NT2/D1 (cell line): Measurements from ENCODE around the gene PPP5C.
"Not testable (repeated sequence)": the region's sequence is repeated elsewhere in the genome, so short reads cannot be mapped to it uniquely, and the experiment has no call there.

ENCODE experiments used
- DNase-seq: peaks from one replicate; pipeline ENCODE4 v3.0.0-alpha.2; 2011; ENCODE audit warnings: low read depth, low spot score
- H3K27me3 ChIP-seq: 2 replicates; pipeline ENCODE4 v1.6.0; 2011; ENCODE audit warnings: mild to moderate bottlenecking; ENCODE audit not compliant: insufficient read length, insufficient read depth
- H3K36me3 ChIP-seq: 2 replicates; pipeline ENCODE4 v1.6.1; 2011; ENCODE audit warnings: mild to moderate bottlenecking, low read length, mixed read lengths; ENCODE audit not compliant: insufficient read depth, insufficient read length
- H3K4me1 ChIP-seq: 2 replicates; pipeline ENCODE4 v1.5.1; 2011; ENCODE audit not compliant: insufficient read depth, insufficient read length
- H3K4me3 ChIP-seq: 2 replicates; pipeline ENCODE4 v1.5.1; 2011; ENCODE audit warnings: low read depth; ENCODE audit not compliant: insufficient read length
- H3K9ac ChIP-seq: 2 replicates; pipeline ENCODE4 v1.6.0; 2011; ENCODE audit warnings: low read depth; ENCODE audit not compliant: insufficient read length
- H3K9me3 ChIP-seq: 2 replicates; pipeline ENCODE4 v1.5.1; 2011; ENCODE audit warnings: mild to moderate bottlenecking, low read length; ENCODE audit not compliant: insufficient read depth
- SUZ12 ChIP-seq: IDR thresholded peaks from 2 replicates; pipeline ENCODE4 v1.6.1; 2011; ENCODE audit not compliant: insufficient read length, insufficient read depth; ENCODE audit errors: extremely low read depth
- YY1 ChIP-seq: IDR thresholded peaks from 2 replicates; pipeline ENCODE4 v1.6.1; 2011; ENCODE audit not compliant: insufficient read length, insufficient read depth
- ZNF274 ChIP-seq: IDR thresholded peaks from 2 replicates; pipeline ENCODE4 v1.6.1; 2011; ENCODE audit warnings: mild to moderate bottlenecking, low read depth, low read length

The PPP5C gene

GRCh38 chr19:46429999-46430398 lies 83.1 kb downstream of the PPP5C start:
- no peaks in the 10 kb centered on the region for H3K9me3 ChIP-seq
- peaks cover 37% of the 10 kb centered on the region for H3K27me3 ChIP-seq
- H3K9ac ChIP-seq = no peak overlapping the region
- no peaks in the 10 kb centered on the region for H3K36me3 ChIP-seq
- no peaks in the 10 kb centered on the region for H3K4me1 ChIP-seq
- DNase-seq = no peak
- TF ChIP-seq ZNF274 (no peak), YY1 (no peak), SUZ12 (no peak)
- no peak overlapping the region for H3K4me3 ChIP-seq

- Histone ChIP-seq H3K36me3 (no peaks in the 10 kb centered on the region), H3K27me3 (peaks cover 31% of the 10 kb centered on the region), H3K9ac (no peak overlapping the region), H3K4me1 (no peaks in the 10 kb centered on the region), H3K9me3 (no peaks in the 10 kb centered on the region), H3K4me3 (no peak overlapping the region)
- no peak for DNase-seq
- TF ChIP-seq ZNF274 = no peak
- TF ChIP-seq SUZ12 = no peak
- no peak for TF ChIP-seq YY1
These were observed 84.9 kb downstream of the PPP5C start for GRCh38 chr19:46431824-46432223.

- not testable (repeated sequence) for H3K36me3 ChIP-seq, H3K9ac ChIP-seq, H3K4me3 ChIP-seq, DNase-seq, H3K4me1 ChIP-seq, H3K9me3 ChIP-seq
- H3K27me3 ChIP-seq = peaks cover 14% of the 10 kb centered on the region
These were observed 86.6 kb downstream of the PPP5C start for GRCh38 chr19:46433470-46433869.

- Histone ChIP-seq H3K9me3 (no peaks in the 10 kb centered on the region), H3K9ac (no peak overlapping the region), H3K36me3 (no peaks in the 10 kb centered on the region), H3K4me3 (no peak overlapping the region), H3K4me1 (no peaks in the 10 kb centered on the region), H3K27me3 (peaks cover 3% of the 10 kb centered on the region)
- no peak for DNase-seq
- TF ChIP-seq SUZ12 (no peak), YY1 (no peak), ZNF274 (no peak)
These were observed 88.1 kb downstream of the PPP5C start for GRCh38 chr19:46435009-46435408.

- not testable (repeated sequence) for H3K9ac ChIP-seq, H3K27me3 ChIP-seq, H3K36me3 ChIP-seq, H3K4me3 ChIP-seq, H3K9me3 ChIP-seq, DNase-seq, H3K4me1 ChIP-seq
These were observed 88.8 kb downstream of the PPP5C start for GRCh38 chr19:46435689-46436088.
